ENCODE measurements around the gene G2E3.
"Not testable (repeated sequence)": the region's sequence is repeated elsewhere in the genome, so short reads cannot be mapped to it uniquely, and the experiment has no call there.

G2E3 gene

GRCh38 chr14:30532264-30532663, 26.7 kb upstream of the G2E3 start:
- Histone ChIP-seq H3K27me3 (ENCODE audit: control insufficient read depth, insufficient read depth, low read length) (peaks cover 17% of the 10 kb centered on the region), H3K4me1 (ENCODE audit: control insufficient read depth, insufficient read depth, low read length) (no peaks in the 10 kb centered on the region), H3K36me3 (ENCODE audit: insufficient read depth, low read length) (no peaks in the 10 kb centered on the region), H3K9ac (ENCODE audit: low read depth, low read length) (no peak overlapping the region), H3K4me2 (ENCODE audit: low read length) (no peak overlapping the region), H3K4me3 (ENCODE audit: low read length) (no peak overlapping the region), H3K9me3 (replicated peaks; ENCODE audit: low read length) (no peaks in the 10 kb centered on the region)

- peaks cover 20% of the 10 kb centered on the region for H3K27me3 ChIP-seq (ENCODE audit: control insufficient read depth, insufficient read depth, low read length)
- no peaks in the 10 kb centered on the region for H3K36me3 ChIP-seq (ENCODE audit: insufficient read depth, low read length)
- H3K4me2 ChIP-seq (ENCODE audit: low read length) = no peak overlapping the region
- no peaks in the 10 kb centered on the region for H3K9me3 ChIP-seq (replicated peaks; ENCODE audit: low read length)
- H3K9ac ChIP-seq (ENCODE audit: low read depth, low read length) = no peak overlapping the region
- H3K4me3 ChIP-seq (ENCODE audit: low read length) = no peak overlapping the region
- no peaks in the 10 kb centered on the region for H3K4me1 ChIP-seq (ENCODE audit: control insufficient read depth, insufficient read depth, low read length)
Observed at GRCh38 chr14:30533126-30533525, 25.8 kb upstream of the G2E3 start.

GRCh38 chr14:30541318-30541717, 17.6 kb upstream of the G2E3 start:
- Histone ChIP-seq H3K4me3 (ENCODE audit: low read length) (no peak overlapping the region), H3K4me2 (ENCODE audit: low read length) (no peak overlapping the region), H3K36me3 (ENCODE audit: insufficient read depth, low read length) (no peaks in the 10 kb centered on the region), H3K4me1 (ENCODE audit: control insufficient read depth, insufficient read depth, low read length) (no peaks in the 10 kb centered on the region), H3K9me3 (replicated peaks; ENCODE audit: low read length) (no peaks in the 10 kb centered on the region), H3K27me3 (ENCODE audit: control insufficient read depth, insufficient read depth, low read length) (peaks cover 37% of the 10 kb centered on the region), H3K9ac (ENCODE audit: low read depth, low read length) (no peak overlapping the region)

GRCh38 chr14:30546735-30547134, 12.2 kb upstream of the G2E3 start:
- not testable (repeated sequence) for H3K36me3 ChIP-seq (ENCODE audit: insufficient read depth, low read length); H3K9me3 ChIP-seq (replicated peaks; ENCODE audit: low read length); H3K9ac ChIP-seq (ENCODE audit: low read depth, low read length); H3K4me3 ChIP-seq (ENCODE audit: low read length); H3K4me2 ChIP-seq (ENCODE audit: low read length); H3K27me3 ChIP-seq (ENCODE audit: control insufficient read depth, insufficient read depth, low read length)
- peaks cover 14% of the 10 kb centered on the region for H3K4me1 ChIP-seq (ENCODE audit: control insufficient read depth, insufficient read depth, low read length)

GRCh38 chr14:30547388-30548048, 11.4 kb upstream of the G2E3 start:
- Histone ChIP-seq H3K4me2 (ENCODE audit: low read length) (no peak overlapping the region), H3K4me3 (ENCODE audit: low read length) (no peak overlapping the region), H3K4me1 (ENCODE audit: control insufficient read depth, insufficient read depth, low read length) (peaks cover 14% of the 10 kb centered on the region), H3K9ac (ENCODE audit: low read depth, low read length) (no peak overlapping the region), H3K27me3 (ENCODE audit: control insufficient read depth, insufficient read depth, low read length) (peaks cover 3% of the 10 kb centered on the region), H3K9me3 (replicated peaks; ENCODE audit: low read length) (no peaks in the 10 kb centered on the region), H3K36me3 (ENCODE audit: insufficient read depth, low read length) (no peaks in the 10 kb centered on the region)

GRCh38 chr14:30550335-30550734, 8.6 kb upstream of the G2E3 start:
- Histone ChIP-seq H3K4me1 (ENCODE audit: control insufficient read depth, insufficient read depth, low read length) (peaks cover 26% of the 10 kb centered on the region), H3K4me3 (ENCODE audit: low read length) (no peak overlapping the region), H3K9me3 (replicated peaks; ENCODE audit: low read length) (no peaks in the 10 kb centered on the region), H3K9ac (ENCODE audit: low read depth, low read length) (no peak overlapping the region), H3K27me3 (ENCODE audit: control insufficient read depth, insufficient read depth, low read length) (no peaks in the 10 kb centered on the region), H3K4me2 (ENCODE audit: low read length) (no peak overlapping the region), H3K36me3 (ENCODE audit: insufficient read depth, low read length) (no peaks in the 10 kb centered on the region)

- H3K4me1 ChIP-seq (ENCODE audit: control insufficient read depth, insufficient read depth, low read length) = peaks cover 26% of the 10 kb centered on the region
- no peaks in the 10 kb centered on the region for H3K36me3 ChIP-seq (ENCODE audit: insufficient read depth, low read length)
- no peak overlapping the region for H3K4me3 ChIP-seq (ENCODE audit: low read length)
- H3K4me2 ChIP-seq (ENCODE audit: low read length) = no peak overlapping the region
- no peaks in the 10 kb centered on the region for H3K27me3 ChIP-seq (ENCODE audit: control insufficient read depth, insufficient read depth, low read length)
- no peak overlapping the region for H3K9ac ChIP-seq (ENCODE audit: low read depth, low read length)
- H3K9me3 ChIP-seq (replicated peaks; ENCODE audit: low read length) = no peaks in the 10 kb centered on the region
Observed at GRCh38 chr14:30551460-30551859, 7.5 kb upstream of the G2E3 start.

GRCh38 chr14:30553311-30553989, 5.5 kb upstream of the G2E3 start:
- no peaks in the 10 kb centered on the region for H3K36me3 ChIP-seq (ENCODE audit: insufficient read depth, low read length)
- H3K4me2 ChIP-seq (ENCODE audit: low read length) = peak overlapping the region; percentile 66
- peaks cover 30% of the 10 kb centered on the region for H3K4me1 ChIP-seq (ENCODE audit: control insufficient read depth, insufficient read depth, low read length)
- H3K9me3 ChIP-seq (replicated peaks; ENCODE audit: low read length) = no peaks in the 10 kb centered on the region
- H3K27me3 ChIP-seq (ENCODE audit: control insufficient read depth, insufficient read depth, low read length) = no peaks in the 10 kb centered on the region
- H3K9ac ChIP-seq (ENCODE audit: low read depth, low read length) = no peak overlapping the region
- no peak overlapping the region for H3K4me3 ChIP-seq (ENCODE audit: low read length)

- Histone ChIP-seq H3K9me3 (replicated peaks; ENCODE audit: low read length) (no peaks in the 10 kb centered on the region), H3K4me1 (ENCODE audit: control insufficient read depth, insufficient read depth, low read length) (peaks cover 20% of the 10 kb centered on the region), H3K9ac (ENCODE audit: low read depth, low read length) (peak overlapping the region; percentile 90), H3K4me3 (ENCODE audit: low read length) (peak overlapping the region; percentile 90), H3K36me3 (ENCODE audit: insufficient read depth, low read length) (no peaks in the 10 kb centered on the region), H3K4me2 (ENCODE audit: low read length) (peak overlapping the region; percentile 86), H3K27me3 (ENCODE audit: control insufficient read depth, insufficient read depth, low read length) (no peaks in the 10 kb centered on the region)
Observed at GRCh38 chr14:30558362-30558674, 640 bp upstream of the G2E3 start.

GRCh38 chr14:30559638-30560091, 707 bp downstream of the G2E3 start:
- Histone ChIP-seq H3K27me3 (ENCODE audit: control insufficient read depth, insufficient read depth, low read length) (no peaks in the 10 kb centered on the region), H3K4me2 (ENCODE audit: low read length) (peak overlapping the region; percentile 86), H3K4me3 (ENCODE audit: low read length) (peak overlapping the region; percentile 90), H3K9ac (ENCODE audit: low read depth, low read length) (peak overlapping the region; percentile 90), H3K36me3 (ENCODE audit: insufficient read depth, low read length) (no peaks in the 10 kb centered on the region), H3K4me1 (ENCODE audit: control insufficient read depth, insufficient read depth, low read length) (peaks cover 13% of the 10 kb centered on the region), H3K9me3 (replicated peaks; ENCODE audit: low read length) (no peaks in the 10 kb centered on the region)

GRCh38 chr14:30560581-30560980, 1.6 kb downstream of the G2E3 start:
- H3K9ac ChIP-seq (ENCODE audit: low read depth, low read length) = peak overlapping the region; percentile 90
- peak overlapping the region; percentile 90 for H3K4me3 ChIP-seq (ENCODE audit: low read length)
- no peaks in the 10 kb centered on the region for H3K9me3 ChIP-seq (replicated peaks; ENCODE audit: low read length)
- peak overlapping the region; percentile 86 for H3K4me2 ChIP-seq (ENCODE audit: low read length)
- peaks cover 13% of the 10 kb centered on the region for H3K4me1 ChIP-seq (ENCODE audit: control insufficient read depth, insufficient read depth, low read length)
- no peaks in the 10 kb centered on the region for H3K36me3 ChIP-seq (ENCODE audit: insufficient read depth, low read length)
- H3K27me3 ChIP-seq (ENCODE audit: control insufficient read depth, insufficient read depth, low read length) = no peaks in the 10 kb centered on the region

Data from skeletal muscle satellite cell (primary cell).